HEK293 (cell line): ENCODE measurements around the gene PUM1.

ENCODE experiments used
- CTCF ChIP-seq: fragments of 450-650 bp; formaldehyde crosslinking; IDR thresholded peaks from 2 replicates; pipeline ENCODE4 v1.5.1; 2016; ENCODE audit warnings: missing biosample characterization, missing genetic modification characterization
- HOXA7 ChIP-seq: sonication (generic); formaldehyde crosslinking; IDR thresholded peaks from 2 replicates; pipeline ENCODE4 v1.8.1; 2022; ENCODE audit warnings: missing genetic modification reagents, borderline replicate concordance
- PRDM1 ChIP-seq: fragments of 450-650 bp; formaldehyde crosslinking; IDR thresholded peaks from 2 replicates; pipeline ENCODE4; 2016; ENCODE audit warnings: missing biosample characterization, missing genetic modification characterization
- REST ChIP-seq: fragments of 450-650 bp; formaldehyde crosslinking; IDR thresholded peaks from 2 replicates; pipeline ENCODE4 v1.5.1; 2016; ENCODE audit warnings: missing biosample characterization, missing genetic modification characterization
- SALL2 ChIP-seq: fragments of 450-650 bp; formaldehyde crosslinking; IDR thresholded peaks from 2 replicates; pipeline ENCODE4 v1.5.0; 2017; ENCODE audit warnings: missing biosample characterization, mild to moderate bottlenecking, missing genetic modification characterization, borderline replicate concordance
- YY1 ChIP-seq: fragments of 450-650 bp; formaldehyde crosslinking; IDR thresholded peaks from 2 replicates; pipeline ENCODE4 v1.5.1; 2018; ENCODE audit warnings: missing biosample characterization, missing genetic modification characterization
- ZNF19 ChIP-seq: fragments of 450-650 bp; formaldehyde crosslinking; IDR thresholded peaks from 2 replicates; pipeline ENCODE4; 2016; ENCODE audit warnings: missing biosample characterization, missing genetic modification characterization, low read depth
- ZNF654 ChIP-seq: fragments of 450-650 bp; formaldehyde crosslinking; IDR thresholded peaks from 2 replicates; pipeline ENCODE4 v1.5.1; 2016; ENCODE audit warnings: low read depth, missing biosample characterization, missing genetic modification characterization
- ZNF785 ChIP-seq: fragments of 450-650 bp; formaldehyde crosslinking; IDR thresholded peaks from 2 replicates; pipeline ENCODE4 v1.5.1; 2016; ENCODE audit warnings: missing biosample characterization, missing genetic modification characterization
- ZNF792 ChIP-seq: fragments of 450-650 bp; formaldehyde crosslinking; IDR thresholded peaks from 2 replicates; pipeline ENCODE4 v1.5.1; 2016; ENCODE audit warnings: missing biosample characterization, missing genetic modification characterization

DNA sequence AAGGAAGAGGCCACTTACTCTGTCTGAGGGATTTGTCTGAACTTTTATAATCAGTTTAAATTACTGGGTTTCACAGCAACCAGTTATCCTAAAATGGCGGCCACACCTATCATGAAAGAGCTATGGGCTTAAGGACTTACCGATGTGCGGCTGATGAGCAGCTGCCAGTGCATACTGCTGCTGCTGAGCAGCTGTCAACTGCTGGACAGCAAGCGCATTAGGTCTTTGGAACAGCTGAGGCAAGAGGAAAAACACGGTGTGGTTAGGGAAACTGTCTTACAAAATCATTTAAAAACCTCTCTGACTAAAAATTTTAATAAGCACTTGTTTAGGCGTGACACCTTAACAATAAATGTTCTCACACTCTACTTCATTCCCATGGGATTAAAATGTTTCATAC, 84.3 kb downstream of the PUM1 start:
- TF ChIP-seq HOXA7 (CRISPR knock-in tag) (no peak), REST (tag by site-specific recombination) (peak; percentile 61), ZNF19 (no peak), PRDM1 (tag by site-specific recombination) (no peak), CTCF (tag by site-specific recombination) (no peak), ZNF792 (no peak), SALL2 (tag by site-specific recombination) (no peak), ZNF654 (no peak), YY1 (no peak), ZNF785 (tag by site-specific recombination) (no peak)
